ENCODE data around the gene COPG2. TPM values are rescaled to one million over a fixed set of nuclear protein-coding genes. Genes with fewer than 3 reads are reported as not detected.

Gene COPG2
- total RNA-seq, 1 experiment from 2014 or later: 77.7 TPM

- Histone ChIP-seq H4K5ac (ENCODE audit: insufficient read length, low read depth, low read length) (no peak overlapping the region), H3K27me3 (ENCODE audit: insufficient read depth, low read length) (no peaks in the 10 kb centered on the region), H4K91ac (ENCODE audit: insufficient read length, low read depth, low read length) (no peak overlapping the region), H4K8ac (replicated peaks; ENCODE audit: insufficient read length, low read depth, low read length) (no peak overlapping the region), H2AK5ac (ENCODE audit: insufficient read length, low read length) (no peak overlapping the region), H3K79me1 (ENCODE audit: insufficient read depth, low read depth, low read length, poor library complexity, severe bottlenecking) (no peaks in the 10 kb centered on the region), H3K9ac (ENCODE audit: extremely low read depth, insufficient read length, low read length) (peak overlapping the region; percentile 72), H3K23ac (ENCODE audit: insufficient read length, low read depth, low read length) (no peak overlapping the region), H3K18ac (ENCODE audit: insufficient read length, low read depth, low read length) (peak overlapping the region; percentile 84), H3K4me1 (ENCODE audit: insufficient read depth, low read length) (peaks cover 6% of the 10 kb centered on the region; the same call in 1 of the 2 replicates), H3K79me2 (ENCODE audit: insufficient read depth, low read length) (peaks cover 2% of the 10 kb centered on the region; the same call in 1 of the 2 replicates), H3K4me2 (ENCODE audit: insufficient read depth, insufficient read length, low read length) (peak overlapping the region; percentile 64), H3K9me3 (ENCODE audit: control insufficient read depth, low read depth, low read length) (no peaks in the 10 kb centered on the region), H3K23me2 (ENCODE audit: insufficient read length, low read depth, low read length, poor library complexity, severe bottlenecking) (peaks cover 19% of the 10 kb centered on the region), H2AFZ (ENCODE audit: low read length) (no peak overlapping the region), H3K27ac (ENCODE audit: insufficient read length, low read depth, low read length) (no peak overlapping the region), H2BK120ac (ENCODE audit: low read depth, low read length, poor library complexity, severe bottlenecking) (no peak overlapping the region), H2BK5ac (ENCODE audit: insufficient read length, low read length) (no peak overlapping the region), H2BK20ac (ENCODE audit: low read depth, low read length, poor library complexity, severe bottlenecking) (no peak overlapping the region), H2BK12ac (ENCODE audit: insufficient read length, low read depth, low read length) (no peak overlapping the region), H3T11ph (ENCODE audit: low read length) (no peak overlapping the region), H3K4ac (ENCODE audit: low read depth, low read length) (no peak overlapping the region), H2BK15ac (ENCODE audit: low read depth, low read length) (no peak overlapping the region), H4K20me1 (ENCODE audit: control insufficient read depth, insufficient read depth, insufficient read length) (no peaks in the 10 kb centered on the region), H3K56ac (ENCODE audit: insufficient read length, low read depth, low read length) (no peak overlapping the region), H3K14ac (ENCODE audit: insufficient read depth, low read length) (peak overlapping the region; percentile 90)
- peaks cover 52% of the 10 kb centered on the region for H3K27me3 Mint-ChIP-seq (ENCODE audit: low read depth)
- WGBS (ENCODE audit: extremely low coverage, insufficient read length, low lambda C conversion rate): no CpG with 5 or more reads among the region's 67 CpGs
- H3K4me3 Mint-ChIP-seq: peak overlapping the region; percentile 80 to 86
- H3K4me1 Mint-ChIP-seq: peaks cover 29 to 45% of the 10 kb centered on the region in 2 experiments
- peak overlapping the region in 2 of 3 experiments; percentile 16 to 32; a peak in 1 of 7 replicates for H3K27ac Mint-ChIP-seq
- H3K9me3 Mint-ChIP-seq: peaks cover 3% of the 10 kb centered on the region in 2 experiments; a peak in 2 of 5 replicates
- H3K36me3 Mint-ChIP-seq (ENCODE audit: insufficient read depth in 1 of 3, low read depth in 3 of 3): peaks cover 11 to 28% (median 20%) of the 10 kb centered on the region in 3 experiments
- DNase-seq: peak; percentile 95
- TF ChIP-seq CTCF (conservative IDR thresholded peaks at IDR 0.05): peak; percentile 94
These were observed 182.2 kb downstream of the COPG2 start for GRCh38 chr7:130486114-130486953.
